Measurements from ENCODE around the gene TMEFF2. TPM values are rescaled to one million over a fixed set of nuclear protein-coding genes. Genes with fewer than 3 reads are reported as not detected.

TMEFF2 gene
- total RNA-seq, 4 donors from 2014 or later: 0.27 to 0.32 TPM; not detected in 2

DNA sequence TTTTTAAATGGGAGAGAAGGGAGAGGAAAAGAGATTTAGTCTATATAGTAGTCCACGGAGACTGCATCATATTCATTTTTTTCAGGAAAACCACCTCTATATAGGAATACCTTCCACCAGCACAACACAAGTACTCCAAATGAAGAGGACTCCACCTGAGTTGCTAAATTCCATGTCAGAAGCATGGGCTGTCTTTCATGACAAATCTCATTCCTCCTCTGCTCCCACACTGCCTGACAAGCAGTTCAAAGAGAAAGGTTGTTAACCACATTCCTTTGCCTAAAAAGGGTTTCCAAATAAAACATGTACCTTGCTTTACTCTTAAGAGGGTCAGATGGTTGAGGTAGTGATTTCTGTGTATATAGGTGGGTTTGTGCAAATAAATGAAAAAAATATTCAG, 122.0 kb downstream of the TMEFF2 start:
- TF ChIP-seq EP300 (IDR thresholded peaks at IDR 0.05; ENCODE audit: low read depth) (no peak), POLR2AphosphoS5 (IDR thresholded peaks at IDR 0.05) (no peak), POLR2A (IDR thresholded peaks at IDR 0.05) (no peak)
- TF ChIP-seq, protein P1, sequence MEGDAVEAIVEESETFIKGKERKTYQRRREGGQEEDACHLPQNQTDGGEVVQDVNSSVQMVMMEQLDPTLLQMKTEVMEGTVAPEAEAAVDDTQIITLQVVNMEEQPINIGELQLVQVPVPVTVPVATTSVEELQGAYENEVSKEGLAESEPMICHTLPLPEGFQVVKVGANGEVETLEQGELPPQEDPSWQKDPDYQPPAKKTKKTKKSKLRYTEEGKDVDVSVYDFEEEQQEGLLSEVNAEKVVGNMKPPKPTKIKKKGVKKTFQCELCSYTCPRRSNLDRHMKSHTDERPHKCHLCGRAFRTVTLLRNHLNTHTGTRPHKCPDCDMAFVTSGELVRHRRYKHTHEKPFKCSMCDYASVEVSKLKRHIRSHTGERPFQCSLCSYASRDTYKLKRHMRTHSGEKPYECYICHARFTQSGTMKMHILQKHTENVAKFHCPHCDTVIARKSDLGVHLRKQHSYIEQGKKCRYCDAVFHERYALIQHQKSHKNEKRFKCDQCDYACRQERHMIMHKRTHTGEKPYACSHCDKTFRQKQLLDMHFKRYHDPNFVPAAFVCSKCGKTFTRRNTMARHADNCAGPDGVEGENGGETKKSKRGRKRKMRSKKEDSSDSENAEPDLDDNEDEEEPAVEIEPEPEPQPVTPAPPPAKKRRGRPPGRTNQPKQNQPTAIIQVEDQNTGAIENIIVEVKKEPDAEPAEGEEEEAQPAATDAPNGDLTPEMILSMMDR (IDR thresholded peaks at IDR 0.05): no peak
- no peak for DNase-seq
- Histone ChIP-seq H3K27me3 (no peaks in the 10 kb centered on the region), H3K36me3 (no peaks in the 10 kb centered on the region), H3K27ac (no peak overlapping the region), H3K9me3 (no peaks in the 10 kb centered on the region), H3K4me1 (no peaks in the 10 kb centered on the region), H3K4me3 (no peak overlapping the region)
- WGBS, 2 donors (ENCODE audit: low coverage in 1 of 2): 68 to 100% methylated on average over 1 of the region's 1 CpG
- intact Hi-C loops (cut with DNase I; ENCODE audit: low total_unique reads): no loop called here
- in situ Hi-C loops (cut with MboI; ENCODE audit: low pct_ligation_motif_present in 1 of 4, low pct_unique_long_range_greater_than_20kb in 1 of 4, low sequenced_read_pairs in 3 of 4): no loop called here

GRCh38 chr2:192072261-192072660, 122.5 kb downstream of the TMEFF2 start:
- no peak for TF ChIP-seq EP300 (IDR thresholded peaks at IDR 0.05; ENCODE audit: low read depth)
- TF ChIP-seq POLR2A (IDR thresholded peaks at IDR 0.05): no peak
- TF ChIP-seq, protein P1 (IDR thresholded peaks at IDR 0.05): no peak
- TF ChIP-seq POLR2AphosphoS5 (IDR thresholded peaks at IDR 0.05): no peak
- Histone ChIP-seq H3K4me3 (no peak overlapping the region), H3K36me3 (no peaks in the 10 kb centered on the region), H3K4me1 (no peaks in the 10 kb centered on the region), H3K9me3 (no peaks in the 10 kb centered on the region), H3K27me3 (no peaks in the 10 kb centered on the region), H3K27ac (no peak overlapping the region)
- no peak for DNase-seq
- intact Hi-C loops (cut with DNase I; ENCODE audit: low total_unique reads): no loop called here
- in situ Hi-C loops (cut with MboI; ENCODE audit: low pct_ligation_motif_present in 1 of 4, low pct_unique_long_range_greater_than_20kb in 1 of 4, low sequenced_read_pairs in 3 of 4): no loop called here
- WGBS, 2 donors (ENCODE audit: low coverage in 1 of 2): 58 to 69% methylated on average over 2 of the region's 2 CpGs

- TF ChIP-seq EP300 (IDR thresholded peaks at IDR 0.05; ENCODE audit: low read depth): no peak
- TF ChIP-seq POLR2A (IDR thresholded peaks at IDR 0.05): no peak
- TF ChIP-seq POLR2AphosphoS5 (IDR thresholded peaks at IDR 0.05): no peak
- TF ChIP-seq, protein P1 (IDR thresholded peaks at IDR 0.05): no peak
- H3K36me3 ChIP-seq: no peaks in the 10 kb centered on the region
- no peaks in the 10 kb centered on the region for H3K9me3 ChIP-seq
- in situ Hi-C loops (cut with MboI; ENCODE audit: low pct_ligation_motif_present in 1 of 4, low pct_unique_long_range_greater_than_20kb in 1 of 4, low sequenced_read_pairs in 3 of 4) (no loop called here), intact Hi-C loops (cut with DNase I; ENCODE audit: low total_unique reads) (no loop called here)
- no peaks in the 10 kb centered on the region for H3K4me1 ChIP-seq
- 56 to 65% methylated on average over 1 of the region's 1 CpG for WGBS, 2 donors (ENCODE audit: low coverage in 1 of 2)
- H3K4me3 ChIP-seq: no peak overlapping the region
- no peak for DNase-seq
- no peaks in the 10 kb centered on the region for H3K27me3 ChIP-seq
- H3K27ac ChIP-seq: no peak overlapping the region
Measured at GRCh38 chr2:192070099-192070498, 124.6 kb downstream of the TMEFF2 start.

GRCh38 chr2:192069417-192069816, 125.3 kb downstream of the TMEFF2 start:
- TF ChIP-seq POLR2AphosphoS5 (IDR thresholded peaks at IDR 0.05) (no peak), EP300 (IDR thresholded peaks at IDR 0.05; ENCODE audit: low read depth) (no peak), POLR2A (IDR thresholded peaks at IDR 0.05) (no peak)
- TF ChIP-seq, protein P1 (IDR thresholded peaks at IDR 0.05): no peak
- intact Hi-C loops (cut with DNase I; ENCODE audit: low total_unique reads): no loop called here
- Histone ChIP-seq H3K36me3 (no peaks in the 10 kb centered on the region), H3K27ac (no peak overlapping the region), H3K27me3 (no peaks in the 10 kb centered on the region), H3K4me3 (no peak overlapping the region), H3K9me3 (no peaks in the 10 kb centered on the region), H3K4me1 (no peaks in the 10 kb centered on the region)
- DNase-seq: no peak
- WGBS, 2 donors (ENCODE audit: low coverage in 1 of 2): 91 to 100% methylated on average over 1 of the region's 1 CpG
- in situ Hi-C loops (cut with MboI; ENCODE audit: low pct_ligation_motif_present in 1 of 4, low pct_unique_long_range_greater_than_20kb in 1 of 4, low sequenced_read_pairs in 3 of 4): no loop called here
